ENCODE measurements around the gene POLR2L.

The POLR2L gene

GRCh38 chr11:869399-870126 lies 27.2 kb upstream of the POLR2L start:
- DNase-seq (ENCODE audit: low read depth in 1 of 2, low spot score in 1 of 2): no peak

DNA sequence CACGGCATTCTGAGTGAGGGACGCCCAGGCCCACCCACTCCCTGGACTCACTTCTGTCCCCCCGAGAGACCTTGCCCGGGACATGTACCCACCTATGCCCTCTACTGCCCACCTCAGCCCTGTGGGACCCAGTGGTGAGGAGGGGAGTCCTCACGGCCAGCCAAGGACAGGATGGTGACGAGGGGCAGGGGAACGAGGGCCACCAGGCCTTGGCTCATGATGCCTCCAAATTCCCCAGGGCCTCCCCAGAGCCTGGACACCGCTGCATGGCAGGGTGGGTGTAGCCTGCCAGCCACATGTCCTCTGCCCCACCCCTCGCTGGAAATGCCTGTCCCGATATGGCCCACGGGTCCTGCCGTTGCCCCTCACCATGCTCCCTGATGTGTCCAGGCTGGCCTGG lies 26.5 kb upstream of the POLR2L start:
- no peak for DNase-seq (ENCODE audit: low read depth in 1 of 2, low spot score in 1 of 2)

DNA sequence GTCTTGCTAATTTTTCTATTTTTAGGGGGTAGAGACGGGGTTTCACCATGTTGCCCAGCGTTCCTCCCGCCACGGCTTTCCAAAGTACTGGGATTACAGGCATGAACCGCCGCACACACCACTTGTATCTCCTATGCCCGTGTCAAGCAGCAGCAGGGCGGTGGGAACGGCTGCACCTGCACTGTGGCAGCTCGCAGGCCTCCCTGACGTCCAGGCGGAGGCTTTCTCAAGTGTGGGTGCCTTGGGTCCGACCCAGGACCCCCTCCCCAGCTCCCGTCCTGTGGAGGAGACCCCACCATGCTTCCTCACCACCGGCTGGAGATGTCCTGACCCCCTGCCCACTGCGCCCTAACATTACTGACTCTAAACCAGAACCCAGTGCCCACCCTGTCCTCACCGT lies 26.1 kb upstream of the POLR2L start:
- DNase-seq (ENCODE audit: low read depth in 1 of 2, low spot score in 1 of 2): no peak

DNA sequence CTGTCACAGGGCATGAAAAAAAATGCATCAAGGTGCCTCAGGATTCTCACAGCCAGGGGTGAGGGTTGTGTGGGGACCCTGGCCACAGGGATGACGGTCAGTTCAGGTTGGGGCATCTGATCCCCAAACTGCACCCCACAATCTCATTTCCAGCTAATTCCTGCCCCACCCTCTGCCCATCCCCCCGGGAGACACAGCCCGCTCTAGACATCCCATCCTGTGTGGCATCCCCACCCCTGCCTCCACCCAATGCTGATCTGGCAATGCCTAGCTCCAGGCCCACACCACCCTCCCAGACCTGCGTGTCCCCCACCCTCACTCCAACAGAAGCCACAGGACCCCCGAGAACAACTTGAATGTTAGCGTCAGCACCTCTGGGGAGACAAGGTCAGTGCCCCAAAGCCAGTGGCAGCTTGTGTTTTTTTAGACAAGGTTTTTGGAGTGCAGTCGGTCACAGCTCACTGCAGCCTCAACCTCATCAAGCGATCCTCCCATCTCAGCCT lies 25.6 kb upstream of the POLR2L start:
- DNase-seq (ENCODE audit: low read depth in 1 of 2, low spot score in 1 of 2): no peak

DNA sequence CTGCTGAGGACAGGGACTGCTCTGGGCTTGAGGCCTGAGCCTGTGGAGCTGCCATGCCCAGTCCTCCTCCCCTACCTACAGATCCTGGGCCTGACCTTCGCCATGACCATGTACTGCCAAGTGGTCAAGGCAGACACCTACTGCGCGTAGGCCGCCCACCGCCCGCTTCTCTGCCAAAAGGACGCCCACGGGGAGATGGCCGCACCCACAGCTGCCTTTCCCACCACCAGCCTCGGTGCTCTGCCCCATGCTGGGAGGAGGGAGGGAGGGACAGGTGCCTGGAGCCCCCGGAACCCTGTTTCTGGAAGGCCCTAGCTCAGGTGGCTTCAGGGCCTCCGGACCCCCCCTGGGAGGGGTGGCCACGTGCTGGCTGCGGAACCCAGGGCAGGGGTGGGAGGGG lies 24.2 kb upstream of the POLR2L start:
- no peak for DNase-seq (ENCODE audit: low read depth in 1 of 2, low spot score in 1 of 2)

- DNase-seq (ENCODE audit: low read depth in 1 of 2, low spot score in 1 of 2): no peak
These were observed 23.4 kb upstream of the POLR2L start for GRCh38 chr11:865462-866430.

GRCh38 chr11:864898-865297 lies 22.6 kb upstream of the POLR2L start:
- no peak for DNase-seq (ENCODE audit: low read depth in 1 of 2, low spot score in 1 of 2)

GRCh38 chr11:863910-864827 lies 21.8 kb upstream of the POLR2L start:
- DNase-seq (ENCODE audit: low read depth in 1 of 2, low spot score in 1 of 2): no peak

DNA sequence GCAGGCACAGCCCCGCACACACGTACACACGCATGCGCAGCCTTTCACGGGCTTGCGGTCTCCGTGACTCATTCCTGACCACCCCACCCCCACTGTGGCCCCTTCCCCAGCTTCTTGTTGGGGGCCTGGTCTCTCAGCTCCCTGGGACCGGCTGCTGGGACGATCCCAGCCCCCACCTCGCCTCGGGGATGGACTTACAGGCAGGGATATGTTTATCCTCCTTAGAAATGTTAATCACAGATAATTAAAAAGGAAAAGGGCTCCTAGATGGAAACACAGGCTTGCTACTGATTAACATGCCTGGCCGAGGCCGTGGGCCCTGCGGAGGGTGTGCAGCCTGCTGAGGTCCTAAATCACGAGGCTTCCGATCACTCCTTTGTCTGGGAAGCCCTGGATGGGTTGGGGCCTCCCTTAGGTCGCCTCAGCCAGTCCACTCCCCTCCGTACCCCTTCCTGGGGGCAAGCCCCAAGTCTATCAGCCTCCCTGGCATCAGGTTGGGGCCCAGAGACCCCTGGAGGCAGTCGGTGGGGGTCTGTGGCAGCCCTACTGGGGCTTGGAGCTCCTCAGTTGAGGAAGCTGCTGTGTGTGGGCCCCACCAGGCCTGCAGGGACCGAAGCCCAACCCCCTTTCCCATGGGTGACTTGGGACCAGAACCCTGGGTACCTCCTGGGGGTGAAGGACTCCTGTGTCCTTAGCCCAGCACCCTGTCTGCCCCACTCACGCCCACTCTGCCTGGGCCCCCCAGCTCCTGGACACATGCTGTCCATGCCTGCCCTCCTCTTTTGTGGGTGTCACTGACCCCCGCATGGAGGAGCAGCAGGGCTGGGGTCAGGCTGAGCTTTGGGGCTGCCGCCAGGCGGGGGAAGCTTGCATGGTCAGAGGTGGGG lies 20.9 kb upstream of the POLR2L start:
- no peak for DNase-seq (ENCODE audit: low read depth in 1 of 2, low spot score in 1 of 2)

- no peak for DNase-seq (ENCODE audit: low read depth in 1 of 2, low spot score in 1 of 2)
These were observed 20.3 kb upstream of the POLR2L start for GRCh38 chr11:862696-863022.

- DNase-seq (ENCODE audit: low read depth in 1 of 2, low spot score in 1 of 2): no peak
These were observed 19.8 kb upstream of the POLR2L start for GRCh38 chr11:862081-862661.

GRCh38 chr11:861105-861479 lies 18.8 kb upstream of the POLR2L start:
- no peak for DNase-seq (ENCODE audit: low read depth in 1 of 2, low spot score in 1 of 2)

- DNase-seq (ENCODE audit: low read depth in 1 of 2, low spot score in 1 of 2): no peak
These were observed 18.1 kb upstream of the POLR2L start for GRCh38 chr11:860234-861104.

DNA sequence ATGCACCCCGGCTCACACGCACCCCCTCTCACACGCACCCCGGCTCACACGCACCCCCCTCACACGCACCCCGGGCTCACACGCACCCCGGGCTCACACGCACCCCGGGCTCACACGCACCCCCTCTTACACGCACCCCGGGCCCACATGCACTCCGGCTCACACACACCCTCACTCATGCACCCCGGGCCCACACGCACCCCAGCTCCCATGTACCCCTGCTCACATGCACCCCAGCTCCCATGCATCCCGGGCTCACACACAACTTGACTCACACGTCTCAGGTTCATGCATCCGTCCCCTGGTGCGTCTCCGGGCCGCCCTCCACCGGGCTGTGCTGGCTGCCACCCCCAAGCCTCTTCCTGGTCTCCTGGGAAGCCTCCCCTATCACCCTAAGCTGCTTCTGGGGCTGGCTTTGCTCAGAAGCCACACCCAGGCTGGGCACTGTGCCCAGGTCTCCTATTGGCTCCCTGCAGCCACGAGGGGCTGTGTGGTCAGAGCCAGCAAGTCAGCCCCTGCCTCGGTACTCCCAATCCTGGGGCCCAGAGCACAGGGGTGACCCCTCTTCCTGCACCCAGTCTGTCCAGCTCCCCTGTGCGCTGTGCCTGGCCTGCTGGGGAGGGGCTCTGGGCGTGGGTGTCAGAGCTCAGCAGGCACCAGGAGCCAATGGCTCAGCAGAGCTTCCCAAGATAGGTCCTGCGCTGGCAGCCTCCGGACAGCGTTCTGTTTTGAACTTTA lies 17.2 kb upstream of the POLR2L start:
- no peak for DNase-seq (ENCODE audit: low read depth in 1 of 2, low spot score in 1 of 2)

- DNase-seq (ENCODE audit: low read depth in 1 of 2, low spot score in 1 of 2): no peak
These were observed 16.5 kb upstream of the POLR2L start for GRCh38 chr11:858762-859339.

- DNase-seq (ENCODE audit: low read depth in 1 of 2, low spot score in 1 of 2): no peak
These were observed 15.9 kb upstream of the POLR2L start for GRCh38 chr11:858053-858761.

DNA sequence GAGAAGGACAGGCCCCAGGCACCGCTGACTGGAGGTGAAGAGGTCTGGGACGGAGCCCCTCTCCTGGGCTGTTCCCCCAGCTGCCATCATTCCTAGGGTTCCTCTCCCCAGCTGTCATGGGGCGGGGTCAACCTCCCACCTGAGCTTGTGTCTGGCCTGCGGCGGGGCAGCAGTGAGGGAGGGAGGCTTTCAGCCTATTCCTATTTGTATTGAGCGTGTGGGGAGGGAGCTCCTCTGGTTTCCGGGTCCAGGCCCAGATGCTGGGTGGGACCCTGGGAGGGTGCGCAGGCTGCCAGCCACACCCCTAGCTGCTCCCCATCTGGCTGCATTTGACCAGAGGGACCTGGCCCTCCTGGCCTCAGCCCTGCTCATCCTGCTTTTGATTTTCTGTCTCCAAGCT lies 14.1 kb upstream of the POLR2L start:
- no peak for DNase-seq (ENCODE audit: low read depth in 1 of 2, low spot score in 1 of 2)
